HEK293 (cell line): Measurements from ENCODE around the gene GRB2.

Experiments
- CTCF ChIA-PET: fragments of 350-600 bp; formaldehyde crosslinking; extraction: SDS; loops from one replicate; lab custom pipeline; 2021; ENCODE audit warnings: antibody characterized with exemption; lab: Yijun Ruan, JAX
- POLR2A ChIA-PET: fragments of 300-600 bp; formaldehyde crosslinking; extraction: SDS; loops from one replicate; lab custom pipeline; 2020; ENCODE audit warnings: antibody characterized with exemption, inconsistent platforms; lab: Yijun Ruan, JAX
- H3K27ac ChIP-seq: fragments of 200-500 bp; sonication (Bioruptor generic); 2 replicates; pipeline ENCODE4 v1.5.1; 2014; ENCODE audit warnings: low read depth, low read length, control low read depth, inconsistent platforms; ENCODE audit errors: extremely low read depth
- H3K36me3 ChIP-seq, 2 experiments: fragments of 200-500 bp in 1 of 2; sonication (Bioruptor generic) in 1 of 2; 1 replicate in 1 of 2; 2 replicates in 1 of 2; pipeline ENCODE4 v1.5.1; 2014 to 2017; ENCODE audit warnings: inconsistent platforms in 2 of 2, low read length in 2 of 2; ENCODE audit not compliant: control insufficient read depth in 2 of 2, insufficient read depth in 1 of 2
- H3K4me1 ChIP-seq: fragments of 200-500 bp; sonication (Bioruptor generic); 2 replicates; pipeline ENCODE4 v1.5.1; 2014; ENCODE audit warnings: mild to moderate bottlenecking, low read length, inconsistent platforms; ENCODE audit not compliant: control insufficient read depth, insufficient read depth
- H3K4me3 ChIP-seq: 2 replicates; pipeline ENCODE4 v1.5.1; 2011; ENCODE audit warnings: low read depth, mild to moderate bottlenecking, control low read depth, low read length, moderate library complexity
- H3K9me3 ChIP-seq: fragments of 200-500 bp; sonication (Bioruptor generic); 2 replicates; pipeline ENCODE4 v1.5.1; 2014; ENCODE audit warnings: low read depth, low read length, inconsistent platforms; ENCODE audit not compliant: control insufficient read depth, insufficient read depth
- CTCF ChIP-seq: fragments of 450-650 bp; formaldehyde crosslinking; IDR thresholded peaks from 2 replicates; pipeline ENCODE4 v1.5.1; 2016; ENCODE audit warnings: missing biosample characterization, missing genetic modification characterization
- HOXD13 ChIP-seq: sonication (generic); formaldehyde crosslinking; IDR thresholded peaks from 2 replicates; pipeline ENCODE4 v1.8.0; 2022; ENCODE audit warnings: missing genetic modification reagents, borderline replicate concordance
- KLF1 ChIP-seq: fragments of 450-650 bp; formaldehyde crosslinking; IDR thresholded peaks from 2 replicates; pipeline ENCODE4 v1.5.1; 2016; ENCODE audit warnings: missing biosample characterization, missing genetic modification characterization
- PRDM6 ChIP-seq: fragments of 450-650 bp; formaldehyde crosslinking; IDR thresholded peaks from 2 replicates; pipeline ENCODE4 v1.5.1; 2017; ENCODE audit warnings: missing biosample characterization, missing genetic modification characterization
- SP2 ChIP-seq: fragments of 450-650 bp; formaldehyde crosslinking; IDR thresholded peaks from 2 replicates; pipeline ENCODE4 v1.5.1; 2016; ENCODE audit warnings: missing biosample characterization, missing genetic modification characterization
- TCF7L2 ChIP-seq: IDR thresholded peaks from 2 replicates; pipeline ENCODE4 v1.6.1; 2011; ENCODE audit warnings: low read depth, mild to moderate bottlenecking, inconsistent platforms, low read length, moderate library complexity, borderline replicate concordance
- YY2 ChIP-seq: fragments of 450-650 bp; formaldehyde crosslinking; IDR thresholded peaks from 2 replicates; pipeline ENCODE4 v1.5.1; 2016; ENCODE audit warnings: missing biosample characterization, missing genetic modification characterization
- ZBTB17 ChIP-seq: fragments of 450-650 bp; formaldehyde crosslinking; IDR thresholded peaks from 2 replicates; pipeline ENCODE4 v1.5.1; 2016; ENCODE audit warnings: missing biosample characterization, missing genetic modification characterization
- ZBTB48 ChIP-seq: fragments of 450-650 bp; formaldehyde crosslinking; IDR thresholded peaks from 2 replicates; pipeline ENCODE4 v1.5.1; 2016; ENCODE audit warnings: missing biosample characterization, missing genetic modification characterization
- ZNF10 ChIP-seq: fragments of 450-650 bp; formaldehyde crosslinking; IDR thresholded peaks from 2 replicates; pipeline ENCODE4 v1.5.1; 2017; ENCODE audit warnings: missing biosample characterization, missing genetic modification characterization
- ZNF211 ChIP-seq: fragments of 450-650 bp; formaldehyde crosslinking; IDR thresholded peaks from 2 replicates; pipeline ENCODE4 v1.5.1; 2016; ENCODE audit warnings: low read depth, missing biosample characterization, missing genetic modification characterization
- ZNF335 ChIP-seq: fragments of 450-650 bp; formaldehyde crosslinking; conservative IDR thresholded peaks from 2 replicates; pipeline ENCODE4 v1.5.1; 2016; ENCODE audit warnings: missing biosample characterization, missing genetic modification characterization
- ZNF341 ChIP-seq: fragments of 450-650 bp; formaldehyde crosslinking; IDR thresholded peaks from 2 replicates; pipeline ENCODE4; 2016; ENCODE audit warnings: low read depth, missing biosample characterization, missing genetic modification characterization
- ZNF366 ChIP-seq: fragments of 450-650 bp; formaldehyde crosslinking; conservative IDR thresholded peaks from 2 replicates; pipeline ENCODE4 v1.5.1; 2016; ENCODE audit warnings: missing biosample characterization, missing genetic modification characterization
- ZNF433 ChIP-seq: fragments of 450-650 bp; formaldehyde crosslinking; IDR thresholded peaks from 2 replicates; pipeline ENCODE4 v1.5.1; 2016; ENCODE audit warnings: missing biosample characterization, missing genetic modification characterization, low read depth
- ZNF473 ChIP-seq: fragments of 450-650 bp; formaldehyde crosslinking; IDR thresholded peaks from 2 replicates; pipeline ENCODE4 v1.5.1; 2017; ENCODE audit warnings: missing biosample characterization, missing genetic modification characterization
- ZNF560 ChIP-seq: fragments of 450-650 bp; formaldehyde crosslinking; IDR thresholded peaks from 2 replicates; pipeline ENCODE4 v1.5.1; 2017; ENCODE audit warnings: missing biosample characterization, missing genetic modification characterization, borderline replicate concordance
- ZNF561 ChIP-seq: fragments of 450-650 bp; IDR thresholded peaks from 2 replicates; pipeline ENCODE4 v1.5.1; 2018; ENCODE audit warnings: missing biosample characterization, missing genetic modification characterization, borderline replicate concordance
- ZNF600 ChIP-seq: fragments of 450-650 bp; formaldehyde crosslinking; IDR thresholded peaks from 2 replicates; pipeline ENCODE4 v1.5.1; 2016; ENCODE audit warnings: missing biosample characterization, missing genetic modification characterization
- ZNF791 ChIP-seq: fragments of 450-650 bp; formaldehyde crosslinking; IDR thresholded peaks from 2 replicates; pipeline ENCODE4 v1.5.1; 2016; ENCODE audit warnings: missing biosample characterization, missing genetic modification characterization
- ZNF837 ChIP-seq: fragments of 450-650 bp; formaldehyde crosslinking; IDR thresholded peaks from 2 replicates; pipeline ENCODE4 v1.5.1; 2016; ENCODE audit warnings: missing biosample characterization, missing genetic modification characterization
- TF ChIP-seq, protein P1 (sequence below): fragments of 450-650 bp; formaldehyde crosslinking; IDR thresholded peaks from 2 replicates; pipeline ENCODE4 v1.5.1; 2016; ENCODE audit warnings: missing biosample characterization, missing genetic modification characterization, low read depth
- TF ChIP-seq, protein P2 (sequence below): fragments of 450-650 bp; formaldehyde crosslinking; IDR thresholded peaks from 2 replicates; pipeline ENCODE4 v1.5.1; 2017; ENCODE audit warnings: missing biosample characterization, mild to moderate bottlenecking, missing genetic modification characterization, moderate library complexity

Gene GRB2

DNA sequence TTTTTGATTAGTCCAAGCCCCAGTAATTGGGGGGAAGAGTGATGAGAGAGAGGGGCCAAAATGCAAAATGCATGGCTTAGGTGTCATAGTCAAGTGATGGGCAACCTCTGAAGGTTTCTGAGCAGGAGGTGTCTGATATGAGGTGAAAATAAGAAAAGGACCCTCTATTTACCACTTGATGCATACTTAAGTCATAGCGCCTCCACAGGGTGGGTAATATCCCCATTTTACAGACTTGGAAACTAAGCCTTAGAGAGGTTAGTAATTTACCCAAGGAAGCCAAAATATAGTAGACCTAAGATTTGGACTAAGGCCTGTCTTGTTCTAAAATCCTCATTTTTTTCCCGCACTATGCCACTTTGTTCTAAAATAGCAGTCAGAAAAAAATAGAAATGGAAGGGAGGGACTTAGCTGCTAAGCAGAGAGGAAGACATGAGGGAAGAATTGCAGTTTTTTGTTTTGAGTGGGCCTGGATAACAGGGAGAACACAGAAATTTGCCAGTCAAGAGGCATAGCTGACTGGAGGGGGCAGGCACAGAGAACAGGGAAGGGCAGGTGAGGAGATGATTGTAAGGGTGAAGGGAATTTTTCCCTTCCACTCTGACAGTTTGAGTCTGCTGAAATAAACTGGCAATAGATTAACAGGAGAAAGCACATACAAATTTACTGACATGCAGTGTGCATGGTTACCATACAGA lies 2.3 kb upstream of the GRB2 start:
- H3K27ac ChIP-seq: no peak overlapping the region
- H3K9me3 ChIP-seq: no peaks in the 10 kb centered on the region
- TF ChIP-seq ZNF561 (tag by site-specific recombination): no peak
- no peak for TF ChIP-seq ZNF791 (tag by site-specific recombination)
- ChIA-PET POLR2A (no interaction called here), CTCF (interaction anchor here (0.6 to 2.7 kb wide), 12 partner anchors 10 to 1289 kb away, joined by 3 to 15 read pairs (median 3); partner anchors contain the start of gene MIF4GD)
- H3K4me3 ChIP-seq: no peak overlapping the region
- 0 out of 2 replicates have a peak, but pooled peaks cover 5% of the 10 kb centered on the region for H3K4me1 ChIP-seq
- no peaks in the 10 kb centered on the region for H3K36me3 ChIP-seq

DNA sequence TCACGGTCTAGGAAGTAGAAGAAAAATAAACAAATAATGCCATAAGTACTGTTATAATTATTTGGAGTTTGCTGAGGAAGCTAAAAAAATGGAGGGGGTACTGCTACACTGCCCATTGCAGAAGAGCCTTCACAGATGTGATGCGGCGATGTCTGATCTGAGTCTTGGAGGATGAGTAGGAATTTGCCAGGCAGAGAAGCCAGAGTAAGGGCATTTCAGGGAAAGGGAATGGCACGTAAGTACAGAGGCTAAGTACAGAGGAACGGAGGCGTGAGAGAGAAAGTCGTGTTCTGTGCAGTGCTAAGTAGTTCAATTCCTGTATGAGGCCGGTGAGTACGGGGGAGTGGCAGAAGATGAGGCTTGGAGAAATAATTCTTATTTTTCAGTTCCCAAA lies 741 bp upstream of the GRB2 start:
- TF ChIP-seq CTCF (tag by site-specific recombination) (no peak), ZNF837 (tag by site-specific recombination) (no peak), ZBTB48 (tag by site-specific recombination) (peak; percentile 10; the same call in 1 of the 2 replicates), YY2 (tag by site-specific recombination) (0 out of 2 replicates have a peak, but pooled peaks have one; percentile 21), ZNF341 (tag by site-specific recombination) (peak; percentile 62; the same call in 1 of the 2 replicates), ZBTB17 (tag by site-specific recombination) (peak; percentile 98), ZNF335 (tag by site-specific recombination) (peak; percentile 93), ZNF600 (tag by site-specific recombination) (peak; percentile 71; the same call in 1 of the 2 replicates)
- 0 out of 2 replicates have a peak, but pooled peaks cover 8% of the 10 kb centered on the region for H3K4me1 ChIP-seq
- no peaks in the 10 kb centered on the region for H3K9me3 ChIP-seq
- H3K27ac ChIP-seq: no peak overlapping the region
- POLR2A ChIA-PET: interaction anchor here (0.5 to 2.8 kb wide), 35 partner anchors 8 to 533 kb away, joined by 3 to 52 read pairs (median 4); partner anchors contain the start of genes FDXR, GGA3, MIF4GD and MRPL58
- CTCF ChIA-PET: interaction anchor here (0.6 to 2.7 kb wide), 13 partner anchors 9 to 227 kb away, joined by 3 to 17 read pairs (median 4); partner anchors contain the start of genes MIF4GD, SMIM5 and TSEN54
- H3K4me3 ChIP-seq: peak overlapping the region; percentile 96
- H3K36me3 ChIP-seq: no peaks in the 10 kb centered on the region

DNA sequence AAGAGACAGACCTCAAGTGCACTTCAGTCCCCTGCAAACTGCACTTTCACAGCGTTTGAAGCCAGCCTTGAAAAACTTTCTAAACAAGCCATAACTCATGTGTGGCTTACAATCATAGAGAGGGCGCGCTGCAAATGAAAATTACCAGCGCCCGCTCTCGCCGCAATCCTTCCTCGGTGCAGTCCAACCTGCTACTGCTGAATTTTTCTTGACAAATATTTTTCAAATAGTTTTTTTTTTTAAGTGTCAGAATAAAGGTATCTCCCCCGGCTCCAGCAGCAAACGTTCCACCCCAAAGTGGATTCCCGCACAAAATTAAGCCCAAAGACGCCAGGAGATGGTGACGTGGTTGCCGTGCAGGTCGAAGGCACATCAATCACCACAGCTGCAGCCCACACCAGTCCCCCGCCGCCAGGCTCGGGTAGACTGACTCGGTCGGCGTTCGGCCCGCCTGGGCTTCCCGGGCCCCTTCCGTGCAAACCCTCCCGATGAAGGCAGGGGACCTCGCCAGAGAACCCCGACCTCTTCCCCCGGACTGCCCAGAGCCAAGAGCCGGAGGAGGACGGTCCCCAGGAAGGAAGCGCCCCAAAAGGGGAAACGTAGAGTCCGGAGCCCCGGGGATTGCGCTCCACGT lies 630 bp downstream of the GRB2 start:
- peak overlapping the region; percentile 96 for H3K4me3 ChIP-seq
- POLR2A ChIA-PET: interaction anchor here (0.6 to 2.8 kb wide), 22 partner anchors 8 to 532 kb away, joined by 3 to 52 read pairs (median 5); partner anchors contain the start of genes FDXR, GGA3, LLGL2 and MIF4GD
- CTCF ChIA-PET: interaction anchor here (0.5 to 2.7 kb wide), 9 partner anchors 12 to 643 kb away, joined by 3 to 17 read pairs (median 5); partner anchors contain the start of gene MIF4GD
- no peaks in the 10 kb centered on the region for H3K9me3 ChIP-seq
- 0 out of 2 replicates have a peak, but pooled peaks cover 8% of the 10 kb centered on the region for H3K4me1 ChIP-seq
- peak overlapping the region; percentile 94 for H3K27ac ChIP-seq
- H3K36me3 ChIP-seq: peaks cover 0 to 3% of the 10 kb centered on the region in 2 experiments; a peak in 1 of 3 replicates
- TF ChIP-seq TCF7L2 (0 out of 2 replicates have a peak, but pooled peaks have one; percentile 32), SP2 (peak; percentile 51), KLF1 (no peak), ZNF433 (tag by site-specific recombination) (no peak), ZNF473 (tag by site-specific recombination) (no peak), ZNF10 (tag by site-specific recombination) (peak; percentile 52; the same call in 1 of the 2 replicates), ZNF366 (no peak), ZNF211 (tag by site-specific recombination) (no peak), PRDM6 (tag by site-specific recombination) (peak; percentile 69; the same call in 1 of the 2 replicates), HOXD13 (CRISPR knock-in tag) (no peak), ZNF560 (tag by site-specific recombination) (no peak)
- TF ChIP-seq, protein P1, sequence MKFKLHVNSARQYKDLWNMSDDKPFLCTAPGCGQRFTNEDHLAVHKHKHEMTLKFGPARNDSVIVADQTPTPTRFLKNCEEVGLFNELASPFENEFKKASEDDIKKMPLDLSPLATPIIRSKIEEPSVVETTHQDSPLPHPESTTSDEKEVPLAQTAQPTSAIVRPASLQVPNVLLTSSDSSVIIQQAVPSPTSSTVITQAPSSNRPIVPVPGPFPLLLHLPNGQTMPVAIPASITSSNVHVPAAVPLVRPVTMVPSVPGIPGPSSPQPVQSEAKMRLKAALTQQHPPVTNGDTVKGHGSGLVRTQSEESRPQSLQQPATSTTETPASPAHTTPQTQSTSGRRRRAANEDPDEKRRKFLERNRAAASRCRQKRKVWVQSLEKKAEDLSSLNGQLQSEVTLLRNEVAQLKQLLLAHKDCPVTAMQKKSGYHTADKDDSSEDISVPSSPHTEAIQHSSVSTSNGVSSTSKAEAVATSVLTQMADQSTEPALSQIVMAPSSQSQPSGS (tag by site-specific recombination): 0 out of 2 replicates have a peak, but pooled peaks have one; percentile 43
- TF ChIP-seq, protein P2, sequence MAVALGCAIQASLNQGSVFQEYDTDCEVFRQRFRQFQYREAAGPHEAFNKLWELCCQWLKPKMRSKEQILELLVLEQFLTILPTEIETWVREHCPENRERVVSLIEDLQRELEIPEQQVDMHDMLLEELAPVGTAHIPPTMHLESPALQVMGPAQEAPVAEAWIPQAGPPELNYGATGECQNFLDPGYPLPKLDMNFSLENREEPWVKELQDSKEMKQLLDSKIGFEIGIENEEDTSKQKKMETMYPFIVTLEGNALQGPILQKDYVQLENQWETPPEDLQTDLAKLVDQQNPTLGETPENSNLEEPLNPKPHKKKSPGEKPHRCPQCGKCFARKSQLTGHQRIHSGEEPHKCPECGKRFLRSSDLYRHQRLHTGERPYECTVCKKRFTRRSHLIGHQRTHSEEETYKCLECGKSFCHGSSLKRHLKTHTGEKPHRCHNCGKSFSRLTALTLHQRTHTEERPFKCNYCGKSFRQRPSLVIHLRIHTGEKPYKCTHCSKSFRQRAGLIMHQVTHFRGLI (tag by site-specific recombination): peak; percentile 65
